HepG2 (cell line): ENCODE measurements around the gene TK1. TPM values are rescaled to one million over a fixed set of nuclear protein-coding genes. Genes with fewer than 3 reads are reported as not detected.
A peak's percentile ranks its signal among the peaks of the same experiment; 100 is the strongest.

Source experiments
- FOSL2 ChIP-seq: sonication (generic); formaldehyde crosslinking; IDR thresholded peaks from 2 replicates; pipeline ENCODE4 v1.4.0; 2020; ENCODE audit warnings: missing genetic modification reagents
- HMGXB3 ChIP-seq: sonication (generic); formaldehyde crosslinking; IDR thresholded peaks from 2 replicates; pipeline ENCODE4 v1.4.0; 2020; ENCODE audit warnings: missing genetic modification reagents, borderline replicate concordance
- HNF4A ChIP-seq: sonication (generic); formaldehyde crosslinking; IDR thresholded peaks from 2 replicates; pipeline ENCODE4 v1.4.0; 2020; ENCODE audit warnings: missing genetic modification reagents
- HOXA3 ChIP-seq: sonication (generic); formaldehyde crosslinking; IDR thresholded peaks from 2 replicates; pipeline ENCODE4 v1.5.0; 2020; ENCODE audit warnings: missing genetic modification reagents
- IKZF4 ChIP-seq: sonication (generic); formaldehyde crosslinking; IDR thresholded peaks from 2 replicates; pipeline ENCODE4 v1.5.1; 2020; ENCODE audit warnings: borderline replicate concordance, mild to moderate bottlenecking, low read depth, missing genetic modification reagents; ENCODE audit errors: not compliant biosample characterization
- IKZF5 ChIP-seq: IDR thresholded peaks from 2 replicates; pipeline ENCODE4 v1.6.1; 2018; ENCODE audit warnings: missing genetic modification reagents, mild to moderate bottlenecking, missing compliant biosample characterization
- LCORL ChIP-seq, 2 experiments: fragments of 450-650 bp in 1 of 2; sonication (generic) in 1 of 2; formaldehyde crosslinking in 1 of 2; IDR thresholded peaks; 2 replicates each; pipeline versions ENCODE4 v1.5.0 to v1.6.1; 2017 to 2020; ENCODE audit warnings: antibody characterized with exemption in 1 of 2, missing genetic modification reagents in 1 of 2
- MAX ChIP-seq: IDR thresholded peaks from 2 replicates; pipeline ENCODE4 v1.6.1; 2012; ENCODE audit warnings: inconsistent platforms
- MXD4 ChIP-seq: IDR thresholded peaks from 2 replicates; pipeline ENCODE4 v1.6.1; 2016; ENCODE audit warnings: mild to moderate bottlenecking, missing biosample characterization, missing genetic modification reagents
- PHF5A ChIP-seq: IDR thresholded peaks from one replicate; pipeline ENCODE4 v1.6.1; 2018; ENCODE audit warnings: low read depth, missing genetic modification reagents; ENCODE audit not compliant: unreplicated experiment
- PPARG ChIP-seq: conservative IDR thresholded peaks from 2 replicates; pipeline ENCODE4 v1.6.1; 2016; ENCODE audit warnings: missing biosample characterization, missing genetic modification reagents
- STAG1 ChIP-seq: sonication (generic); formaldehyde crosslinking; IDR thresholded peaks from 2 replicates; pipeline ENCODE4 v1.4.0; 2020; ENCODE audit warnings: missing genetic modification reagents
- ZBTB43 ChIP-seq: sonication (generic); formaldehyde crosslinking; conservative IDR thresholded peaks from 2 replicates; pipeline ENCODE4 v1.4.0; 2020; ENCODE audit warnings: missing genetic modification reagents
- ZMAT3 ChIP-seq: sonication (generic); formaldehyde crosslinking; conservative IDR thresholded peaks from 2 replicates; pipeline ENCODE4 v1.7.0; 2021; ENCODE audit warnings: missing genetic modification reagents
- ZNF234 ChIP-seq: sonication (generic); formaldehyde crosslinking; conservative IDR thresholded peaks from 2 replicates; pipeline ENCODE4 v1.5.1; 2020; ENCODE audit warnings: mild to moderate bottlenecking, missing genetic modification reagents
- ZNF275 ChIP-seq: sonication (generic); formaldehyde crosslinking; IDR thresholded peaks from 2 replicates; pipeline ENCODE4 v1.8.0; 2022; ENCODE audit warnings: missing genetic modification reagents, mild to moderate bottlenecking, inconsistent platforms, borderline replicate concordance
- ZNF362 ChIP-seq: sonication (generic); formaldehyde crosslinking; IDR thresholded peaks from 2 replicates; pipeline ENCODE4 v1.4.0; 2020; ENCODE audit warnings: missing genetic modification reagents, mild to moderate bottlenecking, borderline replicate concordance
- ZNF879 ChIP-seq: sonication (generic); formaldehyde crosslinking; IDR thresholded peaks from 2 replicates; pipeline ENCODE4 v1.8.1; 2023; ENCODE audit warnings: missing genetic modification reagents
- ZSCAN25 ChIP-seq: sonication (generic); formaldehyde crosslinking; IDR thresholded peaks from 2 replicates; pipeline ENCODE4 v1.8.0; 2022; ENCODE audit warnings: mild to moderate bottlenecking, missing genetic modification reagents
- polyA plus RNA-seq, 8 experiments: library from polyadenylated mRNA; depleted of rRNA in 3 of 8; stranded (reverse) in 7 of 8; unstranded in 1 of 8; fragments of >200 nt; fragmentation: Illumina TruSeq in 4 of 8; extraction: Trizol in 4 of 8; gene quantifications; 2 replicates each; pipeline versions ENCODE4 v1.2.1 to v1.2.3, GENCODE V29; 2011 to 2016; ENCODE audit warnings: low read depth in 4 of 8, missing spikeins in 1 of 8, mixed read lengths in 1 of 8; ENCODE audit not compliant: insufficient read depth in 1 of 8
- total RNA-seq, 5 experiments: library from RNA; depleted of rRNA; stranded (reverse); fragments of >200 nt; fragmentation: Illumina TruSeq; extraction: Trizol; gene quantifications; 2 replicates each; pipeline ENCODE4 v1.2.3, GENCODE V29; 2016; ENCODE audit warnings: low read depth in 1 of 5

The TK1 gene
- total and polyA plus RNA-seq, 2 of the 13 experiments (the other 11 are each of a cell fraction or from before 2014, with no cell fraction given): 45.0 to 96.0 TPM

- TF ChIP-seq HMGXB3 (CRISPR knock-in tag) (peak; percentile 62; the same call in 1 of the 2 replicates), ZBTB43 (CRISPR knock-in tag) (peak; percentile 78; the same call in 1 of the 2 replicates), FOSL2 (peak; percentile 25; the same call in 1 of the 2 replicates), IKZF4 (CRISPR knock-in tag) (no peak), ZNF362 (CRISPR knock-in tag) (no peak), MXD4 (CRISPR knock-in tag) (peak; percentile 85), HOXA3 (peak; percentile 93), ZSCAN25 (CRISPR knock-in tag) (peak; percentile 70; the same call in 1 of the 2 replicates), ZMAT3 (CRISPR knock-in tag) (peak; percentile 84; the same call in 1 of the 2 replicates), ZNF234 (CRISPR knock-in tag) (no peak), HNF4A (CRISPR knock-in tag) (peak; percentile 49), IKZF5 (peak; percentile 47; the same call in 1 of the 2 replicates), MAX (peak; percentile 58), LCORL (IDR thresholded peaks at IDR 0.05) (no peak), LCORL (CRISPR knock-in tag; IDR thresholded peaks at IDR 0.05) (peak; percentile 48; the same call in 1 of the 2 replicates), PHF5A (CRISPR knock-in tag) (peak; percentile 94), ZNF275 (CRISPR knock-in tag) (peak; percentile 80), ZNF879 (no peak), PPARG (CRISPR knock-in tag) (0 out of 2 replicates have a peak, but pooled peaks have one; percentile 50), STAG1 (peak; percentile 26; the same call in 1 of the 2 replicates)
Observed at GRCh38 chr17:78168242-78168902, 18.5 kb downstream of the TK1 start, which contains the start of gene SYNGR2 (continued).
